Hypothalamus (tissue), 51 donors: ENCODE results near the gene OTUD3.

Experiments used
- DNase-seq, 51 donors: peaks; one replicate each; lab custom pipeline; 2025; lab: John Stamatoyannopoulos, UW

Gene OTUD3

DNA sequence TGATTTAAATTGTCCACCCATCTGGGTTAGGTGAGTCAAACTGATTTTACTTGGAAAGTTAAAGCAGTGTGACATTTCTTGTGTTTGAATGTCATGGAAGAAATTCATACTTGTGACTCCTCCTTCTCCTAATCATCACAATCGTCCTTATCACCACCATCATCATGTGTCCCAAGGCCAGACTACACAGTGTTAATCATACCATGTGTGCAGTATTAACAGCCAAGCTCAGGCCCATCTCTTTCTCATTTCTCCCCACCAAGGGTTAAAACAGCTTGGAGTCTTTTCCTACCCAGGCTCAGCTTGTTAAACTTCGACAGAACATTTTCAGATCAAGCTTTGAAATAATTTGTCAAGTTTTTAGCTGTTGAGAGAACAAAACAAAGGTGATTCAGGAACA, 63.7 kb downstream of the OTUD3 start:
- DNase-seq = no peak

DNA sequence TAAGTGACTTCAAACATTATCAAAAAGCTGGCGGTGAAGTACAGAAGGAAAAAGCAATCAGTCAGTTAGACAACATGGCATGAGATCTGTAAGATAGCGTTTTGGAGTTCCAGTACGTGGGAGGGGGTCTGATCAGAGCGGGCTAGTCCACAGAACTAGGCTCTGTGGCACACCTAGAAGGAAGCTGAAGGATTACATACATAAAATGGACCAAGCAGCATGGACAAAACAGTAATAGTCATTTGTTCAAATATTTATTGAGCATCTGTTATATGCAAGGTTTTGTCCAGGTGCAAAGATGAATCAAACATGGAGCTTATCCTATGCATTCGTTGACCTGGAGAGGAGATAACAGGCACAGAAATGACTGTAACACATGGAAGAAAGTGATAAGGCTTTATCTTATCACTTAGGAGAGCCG, 64.1 kb downstream of the OTUD3 start:
- DNase-seq = no peak

DNA sequence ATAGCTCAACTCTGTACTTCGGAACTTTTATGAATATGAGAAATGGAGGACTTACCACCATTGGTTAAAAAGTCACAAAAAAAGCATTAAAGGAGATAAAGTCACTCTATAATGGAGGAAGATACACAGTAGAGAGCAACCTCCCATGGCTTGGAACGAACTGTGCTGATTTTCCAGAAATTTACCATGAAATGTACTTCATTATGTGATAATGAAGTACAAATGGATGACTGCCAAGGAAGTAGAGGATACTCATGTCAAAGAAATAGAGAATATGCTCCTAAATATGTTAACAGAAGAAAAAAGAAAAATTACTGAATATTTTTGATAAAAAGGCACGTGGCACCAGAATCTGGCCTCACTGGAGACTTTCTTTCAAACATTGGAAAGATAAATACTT, 64.8 kb downstream of the OTUD3 start:
- DNase-seq = no peak

DNA sequence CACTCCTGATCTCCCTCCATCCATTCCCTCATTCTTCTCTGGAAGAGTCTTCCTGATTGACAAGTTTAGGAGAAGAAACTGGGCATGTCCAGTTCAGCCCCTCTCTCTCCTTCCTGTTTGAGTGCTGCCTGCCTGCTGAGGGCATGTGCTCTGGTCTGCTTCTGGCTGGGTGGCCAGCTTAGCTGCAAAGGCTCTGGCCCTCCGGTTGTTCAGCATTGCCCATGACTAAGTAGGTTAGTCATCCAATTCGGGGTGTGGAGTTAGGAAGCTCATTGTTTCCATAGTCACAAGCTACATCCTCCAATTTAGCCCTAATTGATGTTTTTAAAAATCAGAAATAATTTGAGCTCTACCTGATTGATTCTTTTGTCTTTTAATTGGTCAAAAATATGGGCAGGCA, 66.8 kb downstream of the OTUD3 start:
- DNase-seq = no peak

DNA sequence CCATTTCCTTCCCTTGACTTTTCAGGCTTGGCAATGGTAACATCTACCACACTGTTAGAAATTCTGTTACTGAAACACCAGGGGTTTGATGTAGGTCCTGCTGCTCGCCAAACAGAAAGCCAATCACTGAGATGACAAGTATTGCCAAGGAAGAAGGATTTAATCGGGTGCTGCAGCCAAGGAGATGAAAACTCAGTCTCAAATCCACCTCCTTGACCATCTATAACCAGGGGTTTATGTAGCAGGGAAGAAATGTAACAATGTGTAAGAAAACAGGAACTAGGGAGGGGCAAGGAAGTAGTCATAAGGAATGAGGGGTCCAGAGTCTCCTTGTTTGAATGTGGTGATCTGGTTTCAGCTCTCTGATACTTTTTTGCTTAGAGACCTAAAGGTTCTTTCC, 71.9 kb downstream of the OTUD3 start:
- DNase-seq = no peak

DNA sequence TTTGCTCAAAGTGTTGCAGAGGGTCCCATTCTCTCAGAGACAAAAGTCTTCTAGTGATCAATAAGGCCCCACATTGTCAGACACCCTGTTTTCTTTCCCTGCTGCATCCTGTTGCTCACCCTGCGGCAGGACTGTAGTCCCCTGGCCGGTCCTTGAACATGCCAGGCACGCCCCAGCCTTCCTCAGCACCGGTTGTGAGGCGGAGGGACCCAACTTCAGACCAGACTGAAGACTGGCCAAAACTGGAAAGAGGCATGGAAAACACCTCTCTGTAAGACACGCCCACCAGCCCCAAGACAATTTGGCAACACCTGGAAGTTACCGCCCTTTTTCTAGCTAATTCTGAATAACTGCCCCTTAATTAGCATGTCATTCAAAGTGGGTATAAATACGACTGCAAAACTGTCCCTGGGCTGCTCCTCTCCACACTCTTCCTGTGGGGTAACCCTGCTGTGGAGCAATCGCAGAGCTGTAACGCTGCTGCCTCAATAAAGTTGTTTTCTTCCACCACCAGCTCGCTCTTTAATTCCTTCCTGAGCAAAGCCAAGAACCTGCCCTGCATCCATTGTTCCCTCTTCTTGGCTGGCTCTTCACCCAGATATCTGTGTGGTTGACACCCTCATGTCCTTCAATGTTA, 73.5 kb downstream of the OTUD3 start:
- DNase-seq = no peak

DNA sequence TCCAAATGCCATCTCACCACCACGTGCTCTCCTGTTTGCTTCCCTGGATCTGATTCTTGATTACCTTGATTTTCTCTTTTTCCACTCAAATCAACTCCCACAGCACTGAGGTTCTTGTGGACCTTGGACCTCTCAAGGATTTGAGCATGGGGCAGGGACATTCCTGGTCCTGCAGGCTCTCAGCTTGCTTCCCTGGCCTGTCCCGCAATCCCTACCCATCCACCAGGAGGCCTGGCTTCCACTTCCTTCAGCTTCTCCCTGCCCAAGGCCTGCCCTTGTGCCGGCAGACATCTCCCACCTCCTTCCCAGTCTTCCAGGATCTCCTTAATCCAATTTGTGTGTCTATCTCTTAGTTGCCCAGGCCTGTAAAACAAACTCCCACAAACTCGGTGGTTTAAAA, 75.6 kb downstream of the OTUD3 start:
- no peak for DNase-seq

DNA sequence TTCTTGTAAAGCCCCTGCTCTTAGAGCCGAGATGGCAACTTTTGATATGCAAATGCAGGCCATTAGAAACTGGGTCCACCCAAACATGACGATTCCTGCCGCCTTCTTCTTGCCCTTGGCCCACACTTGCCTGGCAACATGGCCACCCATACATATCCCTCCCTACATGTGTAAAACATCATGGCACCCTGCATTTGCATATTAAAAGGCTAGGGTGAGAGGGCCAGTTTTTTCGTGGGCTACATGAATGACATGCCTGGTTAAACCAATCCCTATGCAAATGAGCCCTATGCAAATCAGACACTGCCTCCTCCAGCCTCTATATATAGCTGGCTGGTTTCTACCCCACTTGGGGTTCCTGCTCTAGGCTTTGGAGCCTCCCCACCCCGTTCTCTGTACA, 78.4 kb downstream of the OTUD3 start:
- no peak for DNase-seq
